GM10248 (cell line): ENCODE measurements around the gene ADAM33.

ENCODE experiments used
- CTCF ChIA-PET: fragments of 300-600 bp; sonication (Branson Sonifier 250); formaldehyde crosslinking; extraction: SDS; loops from one replicate; lab custom pipeline; 2021; ENCODE audit warnings: antibody characterized with exemption; lab: Yijun Ruan, JAX
- POLR2A ChIA-PET: fragments of 350-650 bp; sonication (Branson Sonifier 250); formaldehyde crosslinking; extraction: SDS; loops from one replicate; lab custom pipeline; 2020; ENCODE audit warnings: antibody characterized with exemption; lab: Yijun Ruan, JAX
- DNase-seq: peaks from one replicate; pipeline ENCODE4 v3.0.0; 2012; ENCODE audit errors: extremely low spot score
- CTCF ChIP-seq: IDR thresholded peaks from 2 replicates; pipeline ENCODE4 v1.5.1; 2012; ENCODE audit warnings: mild to moderate bottlenecking, low read depth; ENCODE audit errors: extremely low read depth, missing control alignments, control extremely low read depth

The ADAM33 gene

GRCh38 chr20:3692706-3693294, 11.0 kb upstream of the ADAM33 start:
- no peak for DNase-seq
- ChIA-PET CTCF (interaction anchor here (1.0 to 8.9 kb wide), 4 partner anchors 12 to 365 kb away, joined by 3 to 64 read pairs (median 6); no protein-coding TSS in a partner anchor), POLR2A (no interaction called here)
- no peak for TF ChIP-seq CTCF

DNA sequence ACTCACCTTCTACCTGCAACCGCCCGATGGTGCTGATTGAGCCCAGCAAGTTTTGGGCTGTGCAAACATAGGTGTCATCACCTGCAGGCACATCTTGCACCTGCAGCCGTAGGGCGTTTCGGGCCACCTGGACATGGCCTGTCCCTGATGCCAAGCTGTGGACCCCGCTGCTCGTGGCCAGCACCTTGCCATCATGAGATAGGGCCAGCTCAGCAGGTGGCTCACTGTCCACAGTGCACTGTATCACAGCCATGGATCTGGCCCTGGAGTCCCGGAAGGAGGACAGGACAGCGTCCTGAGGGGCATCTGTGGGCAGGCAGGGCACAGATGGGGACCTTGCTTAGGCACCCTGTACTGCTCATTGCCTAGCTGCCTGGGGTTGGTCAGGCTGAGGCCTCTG, 10.1 kb upstream of the ADAM33 start:
- ChIA-PET CTCF (interaction anchor here (1.0 to 2.4 kb wide), 2 partner anchors 15 to 366 kb away, joined by 3 to 8 read pairs; no protein-coding TSS in a partner anchor), POLR2A (no interaction called here)
- no peak for TF ChIP-seq CTCF
- DNase-seq = no peak

- ChIA-PET POLR2A (no interaction called here), CTCF (interaction anchor here (2.4 kb wide), 1 partner anchor 15 kb away, joined by 8 read pairs; no protein-coding TSS in a partner anchor)
- DNase-seq = no peak
- no peak for TF ChIP-seq CTCF
These were observed 9.5 kb upstream of the ADAM33 start for GRCh38 chr20:3691306-3691705.

DNA sequence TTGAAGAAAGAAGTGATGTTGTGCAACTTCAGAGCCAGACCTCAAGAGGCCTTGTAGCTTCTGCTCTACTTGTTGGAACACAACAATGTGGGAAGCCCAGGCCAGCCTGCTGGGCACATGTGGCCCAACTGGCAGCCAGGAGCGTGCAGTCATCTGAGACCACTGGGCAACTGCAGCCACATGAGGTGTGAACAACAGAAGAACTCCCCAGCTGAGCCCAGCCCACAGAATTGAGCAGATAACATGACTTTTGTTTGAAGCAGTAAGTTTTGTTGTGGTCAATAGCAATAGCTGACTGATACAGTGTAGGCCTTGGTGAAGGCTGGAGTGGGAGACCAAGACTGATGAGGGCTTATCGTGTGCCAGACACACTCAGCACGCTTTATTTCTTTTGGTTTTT, 8.6 kb upstream of the ADAM33 start:
- POLR2A ChIA-PET = no interaction called here
- CTCF ChIA-PET = interaction anchor here (2.4 kb wide), 1 partner anchor 14 kb away, joined by 8 read pairs; no protein-coding TSS in a partner anchor
- no peak for TF ChIP-seq CTCF
- DNase-seq = no peak

DNA sequence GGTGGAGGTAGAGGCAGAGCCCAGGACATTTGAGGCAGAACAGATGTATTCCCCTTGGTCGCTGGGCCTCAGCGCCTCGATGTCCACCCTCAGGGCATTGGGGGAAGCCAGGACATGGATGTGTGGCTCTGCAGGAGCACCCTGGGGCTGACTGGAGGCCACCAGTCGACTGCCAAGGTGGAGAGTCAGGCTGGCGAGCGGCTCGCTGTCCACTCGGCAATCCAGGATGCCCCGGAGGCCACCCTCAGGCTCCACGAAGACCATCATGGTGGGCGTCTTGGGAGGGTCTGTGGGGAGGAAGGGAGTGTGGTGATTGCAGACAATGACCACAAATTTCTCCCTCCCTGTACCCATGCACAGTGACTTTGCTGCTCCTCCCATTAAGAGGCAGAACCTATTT, 8.2 kb upstream of the ADAM33 start:
- CTCF ChIA-PET = interaction anchor here (2.4 to 3.5 kb wide), 2 partner anchors 13 kb away, joined by 8 to 20 read pairs; no protein-coding TSS in a partner anchor
- no peak for DNase-seq
- POLR2A ChIA-PET = no interaction called here
- TF ChIP-seq CTCF = no peak

- DNase-seq = no peak
These were observed 5.8 kb upstream of the ADAM33 start for GRCh38 chr20:3687655-3688054.

More at GRCh38 chr20:3687655-3688054, 5.8 kb upstream of the ADAM33 start:
- POLR2A ChIA-PET = no interaction called here
- CTCF ChIA-PET = interaction anchor here (1.2 to 3.5 kb wide), 3 partner anchors 11 to 65 kb away, joined by 3 to 20 read pairs (median 17); no protein-coding TSS in a partner anchor
- no peak for TF ChIP-seq CTCF
